CD4-positive, alpha-beta T cell treated with Interferon alpha-2 for 1 hour (primary cell): ENCODE results near the gene REEP1.

Source experiments
- DNase-seq, 2 donors: peaks; one replicate each; pipeline ENCODE4 v3.0.0-alpha.2; 2020 to 2022

The REEP1 gene

DNA sequence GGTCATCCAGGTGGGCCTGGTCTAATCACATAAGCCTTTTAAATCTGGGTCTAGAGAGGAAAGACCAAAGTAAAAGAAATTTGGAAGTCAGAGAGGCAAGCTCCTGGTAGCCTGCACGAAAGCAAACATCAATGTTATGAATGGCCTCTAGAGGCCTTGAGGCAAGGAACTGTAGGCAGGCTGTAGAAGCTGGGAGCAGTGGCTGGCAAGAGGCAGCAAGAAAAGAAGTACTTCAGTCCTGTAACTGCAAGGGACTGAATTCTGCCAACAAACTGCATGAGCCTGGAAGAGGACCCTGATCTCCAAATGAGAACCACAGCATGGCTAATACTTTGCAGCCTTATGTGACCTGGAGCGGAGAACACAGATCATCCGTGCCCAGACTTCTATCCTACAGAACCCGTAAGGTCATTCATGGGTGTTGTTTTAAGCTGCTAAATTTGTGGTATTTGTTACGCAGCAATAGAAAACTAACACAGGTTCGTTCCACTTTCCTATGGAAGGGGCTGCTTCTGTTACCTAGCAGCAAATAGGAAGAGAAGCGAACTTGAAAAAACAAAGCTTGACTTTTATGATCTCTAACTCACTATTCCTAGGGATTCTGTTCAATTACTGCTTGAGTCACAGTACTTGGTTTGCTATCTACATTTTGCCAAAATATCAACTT lies 143.4 kb downstream of the REEP1 start:
- no peak for DNase-seq

DNA sequence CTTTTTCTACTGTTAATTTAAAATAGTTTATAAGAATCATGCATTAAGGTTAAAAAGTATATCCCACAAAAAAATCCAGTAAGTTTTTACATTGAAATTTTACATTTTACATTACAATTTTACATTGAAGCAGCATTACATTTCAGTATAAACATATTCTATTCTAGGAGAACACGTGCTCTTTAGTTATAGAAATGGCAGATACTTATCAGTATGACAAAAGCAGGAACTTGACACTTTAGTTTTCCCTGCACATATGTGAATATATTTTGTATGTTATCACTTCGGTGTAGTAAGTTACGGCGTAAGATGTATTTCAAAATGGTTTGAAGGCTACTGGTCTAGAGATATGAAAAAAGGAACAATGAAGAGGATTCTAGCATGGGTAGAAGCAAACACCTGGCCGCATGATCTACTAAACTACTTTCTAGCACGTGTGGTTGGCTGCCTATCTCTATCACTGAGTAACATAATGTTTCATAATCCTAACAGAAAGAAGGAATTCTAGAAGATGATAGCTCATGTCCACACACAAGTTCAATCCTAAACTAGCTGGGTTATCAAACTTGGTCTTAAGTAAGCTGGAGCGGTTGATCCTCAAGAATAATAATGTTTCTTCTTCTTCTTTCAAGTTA lies 147.5 kb downstream of the REEP1 start:
- no peak for DNase-seq

DNA sequence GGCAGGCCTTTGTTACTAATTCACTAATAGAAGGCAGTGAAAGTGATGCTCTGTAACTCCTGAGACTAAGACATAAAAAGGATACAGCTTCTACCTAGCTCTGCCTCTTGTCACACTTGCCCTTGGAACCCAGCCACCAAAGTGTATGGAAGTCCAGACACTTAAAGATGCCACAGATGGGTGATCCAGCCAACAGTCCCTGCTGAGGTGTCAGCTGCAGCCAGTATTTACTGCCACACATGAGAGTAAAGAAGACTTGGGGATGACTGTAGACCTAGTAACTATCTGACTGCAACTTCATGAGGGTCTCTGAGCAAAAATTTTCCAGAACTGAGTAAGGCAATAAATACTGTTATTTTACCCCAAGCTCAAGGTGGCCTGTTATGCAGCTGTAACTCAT lies 151.0 kb downstream of the REEP1 start:
- no peak for DNase-seq

GRCh38 chr2:86185517-86186212 lies 151.8 kb downstream of the REEP1 start:
- DNase-seq: peak in 1 of 2 donors; percentile 71

DNA sequence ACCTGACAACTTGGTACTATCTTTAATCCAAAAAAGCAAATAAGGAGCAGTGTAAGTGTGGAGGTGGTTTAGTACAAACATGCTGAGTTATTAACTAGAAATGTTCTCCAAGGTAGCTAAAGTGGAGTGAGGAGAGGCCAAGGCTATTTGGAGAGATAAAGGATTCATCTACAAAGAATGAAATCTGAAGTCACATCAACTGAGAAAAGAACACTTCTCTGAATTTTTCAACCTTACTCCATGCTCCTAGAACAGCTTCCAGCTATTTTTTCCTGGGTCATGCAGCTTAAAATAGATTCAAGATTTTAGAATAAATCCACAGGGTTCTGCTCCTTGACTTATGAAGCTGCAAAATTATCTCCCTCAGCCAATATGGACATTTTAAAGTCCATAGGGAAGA lies 160.8 kb downstream of the REEP1 start:
- DNase-seq: no peak

- no peak for DNase-seq
These were observed 161.6 kb downstream of the REEP1 start for GRCh38 chr2:86175828-86176227.

DNA sequence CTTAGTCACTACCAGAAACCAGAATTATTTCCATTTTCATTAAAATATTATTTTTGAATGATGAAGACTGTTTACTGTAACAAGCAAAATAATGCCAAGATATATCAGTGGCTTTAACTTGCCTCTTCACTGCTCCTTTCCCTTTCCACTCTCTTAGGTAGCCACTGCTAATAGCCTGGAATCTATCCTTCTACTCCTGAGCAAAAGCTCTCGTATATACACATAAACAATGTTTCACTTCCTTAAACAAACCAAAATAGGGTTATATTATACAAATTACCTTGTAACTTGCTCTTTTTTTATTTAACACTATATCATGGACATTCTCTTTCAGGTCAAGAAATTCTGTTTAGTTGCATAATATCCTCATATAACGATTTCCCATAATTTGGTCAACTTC lies 163.0 kb downstream of the REEP1 start:
- DNase-seq: no peak

- DNase-seq: no peak
These were observed 164.8 kb downstream of the REEP1 start for GRCh38 chr2:86172610-86173009.

GRCh38 chr2:86171295-86171694 lies 166.1 kb downstream of the REEP1 start:
- DNase-seq: no peak

GRCh38 chr2:86170449-86170848 lies 167.0 kb downstream of the REEP1 start:
- DNase-seq: no peak
